ENCODE data around the gene RAD51B.

The RAD51B gene

GRCh38 chr14:68506645-68507419 lies 687.3 kb downstream of the RAD51B start:
- no peak for DNase-seq

- no peak for DNase-seq
These were observed 688.0 kb downstream of the RAD51B start for GRCh38 chr14:68507544-68508081.

- no peak for DNase-seq
These were observed 689.0 kb downstream of the RAD51B start for GRCh38 chr14:68508581-68508980.

GRCh38 chr14:68509188-68509983 lies 689.8 kb downstream of the RAD51B start:
- DNase-seq: no peak

- DNase-seq: no peak
These were observed 690.9 kb downstream of the RAD51B start for GRCh38 chr14:68510201-68511128.

- no peak for DNase-seq
These were observed 691.8 kb downstream of the RAD51B start for GRCh38 chr14:68511129-68512047.

GRCh38 chr14:68512088-68512487 lies 692.5 kb downstream of the RAD51B start:
- no peak for DNase-seq

GRCh38 chr14:68513137-68513536 lies 693.6 kb downstream of the RAD51B start:
- DNase-seq: peak; percentile 45

GRCh38 chr14:68513838-68514607 lies 694.4 kb downstream of the RAD51B start:
- DNase-seq: peak; percentile 98

GRCh38 chr14:68514608-68515194 lies 695.1 kb downstream of the RAD51B start:
- DNase-seq: no peak

GRCh38 chr14:68516342-68516741 lies 696.8 kb downstream of the RAD51B start:
- no peak for DNase-seq

GRCh38 chr14:68518166-68518565 lies 698.6 kb downstream of the RAD51B start:
- no peak for DNase-seq

GRCh38 chr14:68518761-68519670 lies 699.4 kb downstream of the RAD51B start:
- DNase-seq: peak; percentile 28

- DNase-seq: peak; percentile 66
These were observed 700.1 kb downstream of the RAD51B start for GRCh38 chr14:68519671-68520187.

GRCh38 chr14:68520637-68521556 lies 701.3 kb downstream of the RAD51B start:
- no peak for DNase-seq

GRCh38 chr14:68521557-68521901 lies 702.0 kb downstream of the RAD51B start:
- DNase-seq: no peak

GRCh38 chr14:68521961-68522509 lies 702.5 kb downstream of the RAD51B start:
- no peak for DNase-seq
